Hepatocyte (in vitro differentiated cells): Measurements from ENCODE around the gene TFAP2B.

Source experiments
- CTCF ChIP-seq: fragments of 200-600 bp; sonication (generic); IDR thresholded peaks from 2 replicates; pipeline ENCODE4 v1.5.1; 2016; ENCODE audit warnings: antibody characterized with exemption, mild to moderate bottlenecking; ENCODE audit not compliant: poor library complexity
- EZH2 ChIP-seq: fragments of 200-600 bp; sonication (generic); IDR thresholded peaks from 2 replicates; pipeline ENCODE4 v1.6.1; 2016; ENCODE audit warnings: antibody characterized with exemption, mild to moderate bottlenecking, borderline replicate concordance

GRCh38 chr6:50829049-50829448 is 10.4 kb downstream of the TFAP2B start:
- TF ChIP-seq CTCF (no peak), EZH2 (no peak)
